Tibial nerve (tissue), 4 donors: ENCODE data around the gene TMEM183A.

Source experiments
- EP300 ChIP-seq, 2 donors: sonication (generic); formaldehyde crosslinking; IDR thresholded peaks; one replicate each; pipeline ENCODE4 v1.6.1; 2017; ENCODE audit warnings: antibody characterized with exemption in 2 of 2, mild to moderate bottlenecking in 1 of 2
- POLR2A ChIP-seq, 2 donors: fragments of 450-650 bp; IDR thresholded peaks; one replicate each; pipeline ENCODE4 v1.6.1; 2017; ENCODE audit warnings: antibody characterized with exemption in 2 of 2, mild to moderate bottlenecking in 2 of 2, moderate library complexity in 2 of 2
- TF ChIP-seq, protein P1 (sequence below), 5 experiments: fragments of 200-600 bp in 3 of 5; fragments of 450-650 bp in 2 of 5; sonication (generic) in 3 of 5; IDR thresholded peaks; one replicate each; pipeline ENCODE4 v1.5.1; 2016 to 2019; ENCODE audit warnings: antibody characterized with exemption in 5 of 5, mild to moderate bottlenecking in 3 of 5, moderate library complexity in 2 of 5

DNA sequence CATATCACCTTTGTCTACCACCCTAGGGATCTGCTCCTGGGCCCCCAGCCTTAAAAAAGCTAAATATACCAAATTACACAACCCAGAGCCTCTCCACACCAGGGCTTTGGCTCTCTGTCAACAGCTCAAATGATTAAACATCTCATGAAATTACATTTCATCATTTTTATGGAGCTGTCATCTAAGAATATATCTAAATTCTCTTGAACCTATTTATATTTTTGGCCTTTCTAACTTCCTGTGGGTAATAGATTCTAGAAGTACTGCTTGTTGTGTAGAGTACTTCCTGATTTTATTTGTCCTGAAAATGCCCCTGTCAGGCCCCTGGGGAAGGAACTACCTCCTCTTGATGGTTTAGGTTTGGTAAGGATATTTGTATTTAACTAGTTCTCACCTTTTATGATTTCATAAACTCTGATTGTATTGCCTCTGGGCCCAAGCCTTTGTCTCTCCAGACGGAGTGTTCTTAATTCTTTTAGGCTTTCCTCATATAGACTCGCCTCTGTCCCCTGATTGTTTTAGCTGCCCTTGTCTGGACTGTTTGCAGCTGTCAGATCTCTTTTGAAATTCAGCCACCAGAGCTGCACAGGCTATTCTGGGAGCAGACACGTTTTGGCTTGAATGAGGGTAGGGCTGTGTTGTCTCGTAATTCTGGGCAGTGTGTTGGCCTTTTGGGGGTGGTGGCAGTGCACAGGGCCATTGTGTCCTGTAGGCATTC, 62.0 kb downstream of the TMEM183A start:
- TF ChIP-seq POLR2A (IDR thresholded peaks at IDR 0.05) = no peak
- TF ChIP-seq, protein P1, sequence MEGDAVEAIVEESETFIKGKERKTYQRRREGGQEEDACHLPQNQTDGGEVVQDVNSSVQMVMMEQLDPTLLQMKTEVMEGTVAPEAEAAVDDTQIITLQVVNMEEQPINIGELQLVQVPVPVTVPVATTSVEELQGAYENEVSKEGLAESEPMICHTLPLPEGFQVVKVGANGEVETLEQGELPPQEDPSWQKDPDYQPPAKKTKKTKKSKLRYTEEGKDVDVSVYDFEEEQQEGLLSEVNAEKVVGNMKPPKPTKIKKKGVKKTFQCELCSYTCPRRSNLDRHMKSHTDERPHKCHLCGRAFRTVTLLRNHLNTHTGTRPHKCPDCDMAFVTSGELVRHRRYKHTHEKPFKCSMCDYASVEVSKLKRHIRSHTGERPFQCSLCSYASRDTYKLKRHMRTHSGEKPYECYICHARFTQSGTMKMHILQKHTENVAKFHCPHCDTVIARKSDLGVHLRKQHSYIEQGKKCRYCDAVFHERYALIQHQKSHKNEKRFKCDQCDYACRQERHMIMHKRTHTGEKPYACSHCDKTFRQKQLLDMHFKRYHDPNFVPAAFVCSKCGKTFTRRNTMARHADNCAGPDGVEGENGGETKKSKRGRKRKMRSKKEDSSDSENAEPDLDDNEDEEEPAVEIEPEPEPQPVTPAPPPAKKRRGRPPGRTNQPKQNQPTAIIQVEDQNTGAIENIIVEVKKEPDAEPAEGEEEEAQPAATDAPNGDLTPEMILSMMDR (IDR thresholded peaks at IDR 0.05) = no peak
- TF ChIP-seq EP300 (IDR thresholded peaks at IDR 0.05) = no peak
